ENCODE data around the gene SOD1.

The SOD1 gene

GRCh38 chr21:31707499-31707898 is 48.0 kb downstream of the SOD1 start:
- no peak for DNase-seq (ENCODE audit: low spot score)
- TF ChIP-seq, protein P1, sequence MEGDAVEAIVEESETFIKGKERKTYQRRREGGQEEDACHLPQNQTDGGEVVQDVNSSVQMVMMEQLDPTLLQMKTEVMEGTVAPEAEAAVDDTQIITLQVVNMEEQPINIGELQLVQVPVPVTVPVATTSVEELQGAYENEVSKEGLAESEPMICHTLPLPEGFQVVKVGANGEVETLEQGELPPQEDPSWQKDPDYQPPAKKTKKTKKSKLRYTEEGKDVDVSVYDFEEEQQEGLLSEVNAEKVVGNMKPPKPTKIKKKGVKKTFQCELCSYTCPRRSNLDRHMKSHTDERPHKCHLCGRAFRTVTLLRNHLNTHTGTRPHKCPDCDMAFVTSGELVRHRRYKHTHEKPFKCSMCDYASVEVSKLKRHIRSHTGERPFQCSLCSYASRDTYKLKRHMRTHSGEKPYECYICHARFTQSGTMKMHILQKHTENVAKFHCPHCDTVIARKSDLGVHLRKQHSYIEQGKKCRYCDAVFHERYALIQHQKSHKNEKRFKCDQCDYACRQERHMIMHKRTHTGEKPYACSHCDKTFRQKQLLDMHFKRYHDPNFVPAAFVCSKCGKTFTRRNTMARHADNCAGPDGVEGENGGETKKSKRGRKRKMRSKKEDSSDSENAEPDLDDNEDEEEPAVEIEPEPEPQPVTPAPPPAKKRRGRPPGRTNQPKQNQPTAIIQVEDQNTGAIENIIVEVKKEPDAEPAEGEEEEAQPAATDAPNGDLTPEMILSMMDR (IDR thresholded peaks at IDR 0.05; ENCODE audit: extremely low read depth, insufficient read depth, missing control alignments) = no peak
- in situ Hi-C loops (cut with MboI; ENCODE audit: low pct_unique_long_range_greater_than_20kb, low sequenced_read_pairs, unreplicated experiment) = no loop called here

GRCh38 chr21:31708541-31708940 is 49.0 kb downstream of the SOD1 start:
- in situ Hi-C loops (cut with MboI; ENCODE audit: low pct_unique_long_range_greater_than_20kb, low sequenced_read_pairs, unreplicated experiment) = no loop called here
- TF ChIP-seq, protein P1 (IDR thresholded peaks at IDR 0.05; ENCODE audit: extremely low read depth, insufficient read depth, missing control alignments) = no peak
- DNase-seq (ENCODE audit: low spot score) = no peak

- in situ Hi-C loops (cut with MboI; ENCODE audit: low pct_unique_long_range_greater_than_20kb, low sequenced_read_pairs, unreplicated experiment) = no loop called here
- TF ChIP-seq, protein P1 (IDR thresholded peaks at IDR 0.05; ENCODE audit: extremely low read depth, insufficient read depth, missing control alignments) = no peak
Observed at GRCh38 chr21:31710586-31710985, 51.1 kb downstream of the SOD1 start.

GRCh38 chr21:31711326-31711725 is 51.8 kb downstream of the SOD1 start:
- TF ChIP-seq, protein P1 (IDR thresholded peaks at IDR 0.05; ENCODE audit: extremely low read depth, insufficient read depth, missing control alignments) = no peak
- in situ Hi-C loops (cut with MboI; ENCODE audit: low pct_unique_long_range_greater_than_20kb, low sequenced_read_pairs, unreplicated experiment) = no loop called here
- DNase-seq (ENCODE audit: low spot score) = no peak

More at GRCh38 chr21:31710586-31710985, 51.1 kb downstream of the SOD1 start:
- DNase-seq (ENCODE audit: low spot score) = no peak

- in situ Hi-C loops (cut with MboI; ENCODE audit: low pct_unique_long_range_greater_than_20kb, low sequenced_read_pairs, unreplicated experiment) = no loop called here
- TF ChIP-seq, protein P1 (IDR thresholded peaks at IDR 0.05; ENCODE audit: extremely low read depth, insufficient read depth, missing control alignments) = no peak
- DNase-seq (ENCODE audit: low spot score) = no peak
Observed at GRCh38 chr21:31711745-31712285, 52.3 kb downstream of the SOD1 start.

GRCh38 chr21:31713115-31713514 is 53.6 kb downstream of the SOD1 start:
- TF ChIP-seq, protein P1 (IDR thresholded peaks at IDR 0.05; ENCODE audit: extremely low read depth, insufficient read depth, missing control alignments) = no peak
- in situ Hi-C loops (cut with MboI; ENCODE audit: low pct_unique_long_range_greater_than_20kb, low sequenced_read_pairs, unreplicated experiment) = no loop called here

More at GRCh38 chr21:31713115-31713514, 53.6 kb downstream of the SOD1 start:
- no peak for DNase-seq (ENCODE audit: low spot score)

Measured in GM13977 (cell line).